ENCODE data around the gene LRRC8D.

The LRRC8D gene

GRCh38 chr1:89942825-89943658 lies 122.2 kb downstream of the LRRC8D start:
- no peak for DNase-seq

GRCh38 chr1:89943846-89944781 lies 123.3 kb downstream of the LRRC8D start:
- DNase-seq: no peak

GRCh38 chr1:89945852-89946476 lies 125.1 kb downstream of the LRRC8D start:
- no peak for DNase-seq

GRCh38 chr1:89946532-89946931 lies 125.7 kb downstream of the LRRC8D start:
- DNase-seq: no peak

- DNase-seq: no peak
These were observed 128.0 kb downstream of the LRRC8D start for GRCh38 chr1:89948722-89949345.

- no peak for DNase-seq
These were observed 129.3 kb downstream of the LRRC8D start for GRCh38 chr1:89949991-89950624.

- no peak for DNase-seq
These were observed 129.9 kb downstream of the LRRC8D start for GRCh38 chr1:89950703-89951102.

- DNase-seq: no peak
These were observed 131.2 kb downstream of the LRRC8D start for GRCh38 chr1:89951766-89952604.

- no peak for DNase-seq
These were observed 131.8 kb downstream of the LRRC8D start for GRCh38 chr1:89952605-89953130.

GRCh38 chr1:89953131-89953626 lies 132.3 kb downstream of the LRRC8D start:
- peak; percentile 13 for DNase-seq

GRCh38 chr1:89953929-89954328 lies 133.1 kb downstream of the LRRC8D start:
- DNase-seq: no peak

- no peak for DNase-seq
These were observed 133.6 kb downstream of the LRRC8D start for GRCh38 chr1:89954401-89954800.

GRCh38 chr1:89955311-89956205 lies 134.7 kb downstream of the LRRC8D start:
- DNase-seq: no peak

- DNase-seq: peak; percentile 14
These were observed 136.3 kb downstream of the LRRC8D start for GRCh38 chr1:89957107-89957506.

- DNase-seq: no peak
These were observed 138.2 kb downstream of the LRRC8D start for GRCh38 chr1:89958851-89959654.

GRCh38 chr1:89959719-89960118 lies 138.9 kb downstream of the LRRC8D start:
- no peak for DNase-seq

- DNase-seq: no peak
These were observed 141.4 kb downstream of the LRRC8D start for GRCh38 chr1:89962024-89962741.

- no peak for DNase-seq
These were observed 141.9 kb downstream of the LRRC8D start for GRCh38 chr1:89962742-89963075.
